HTERT RPE-1 (cell line): ENCODE measurements around the gene OLFML1.
"Not testable (repeated sequence)": the region's sequence is repeated elsewhere in the genome, so short reads cannot be mapped to it uniquely, and the experiment has no call there.

Experiments
- in situ Hi-C: fragments of 300-500 bp; cut with MboI; formaldehyde crosslinking; loops from 4 replicates; pipeline ENCODE4 v1.14.3; 2020; ENCODE audit warnings: low sequenced_read_pairs

OLFML1 gene

DNA sequence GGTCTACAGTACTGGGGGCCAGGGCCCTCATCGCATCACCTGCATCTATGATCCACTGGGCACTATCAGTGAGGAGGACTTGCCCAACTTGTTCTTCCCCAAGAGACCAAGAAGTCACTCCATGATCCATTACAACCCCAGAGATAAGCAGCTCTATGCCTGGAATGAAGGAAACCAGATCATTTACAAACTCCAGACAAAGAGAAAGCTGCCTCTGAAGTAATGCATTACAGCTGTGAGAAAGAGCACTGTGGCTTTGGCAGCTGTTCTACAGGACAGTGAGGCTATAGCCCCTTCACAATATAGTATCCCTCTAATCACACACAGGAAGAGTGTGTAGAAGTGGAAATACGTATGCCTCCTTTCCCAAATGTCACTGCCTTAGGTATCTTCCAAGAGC is 24.7 kb downstream of the OLFML1 start:
- in situ Hi-C loops, result no loop called here

DNA sequence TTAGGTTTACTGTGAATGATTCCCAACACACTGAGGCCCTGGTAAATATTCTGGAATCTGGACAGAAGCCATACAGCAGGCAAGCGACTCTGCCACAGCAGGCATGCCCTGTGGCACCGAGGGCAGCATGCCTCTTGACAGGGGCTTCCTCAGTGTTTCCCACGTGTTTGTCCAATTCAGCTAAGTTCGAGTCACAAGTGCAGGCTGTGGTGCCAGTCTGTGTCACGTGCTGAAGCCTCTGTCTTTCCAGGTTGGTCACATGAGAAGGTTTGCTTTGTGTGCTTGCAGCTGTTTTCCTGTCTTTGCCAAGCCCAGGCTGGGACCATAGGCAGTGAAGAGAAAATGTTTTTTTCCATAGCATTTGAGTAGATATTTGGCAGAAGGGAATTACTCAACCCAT is 26.1 kb downstream of the OLFML1 start:
- in situ Hi-C loops, result no loop called here

DNA sequence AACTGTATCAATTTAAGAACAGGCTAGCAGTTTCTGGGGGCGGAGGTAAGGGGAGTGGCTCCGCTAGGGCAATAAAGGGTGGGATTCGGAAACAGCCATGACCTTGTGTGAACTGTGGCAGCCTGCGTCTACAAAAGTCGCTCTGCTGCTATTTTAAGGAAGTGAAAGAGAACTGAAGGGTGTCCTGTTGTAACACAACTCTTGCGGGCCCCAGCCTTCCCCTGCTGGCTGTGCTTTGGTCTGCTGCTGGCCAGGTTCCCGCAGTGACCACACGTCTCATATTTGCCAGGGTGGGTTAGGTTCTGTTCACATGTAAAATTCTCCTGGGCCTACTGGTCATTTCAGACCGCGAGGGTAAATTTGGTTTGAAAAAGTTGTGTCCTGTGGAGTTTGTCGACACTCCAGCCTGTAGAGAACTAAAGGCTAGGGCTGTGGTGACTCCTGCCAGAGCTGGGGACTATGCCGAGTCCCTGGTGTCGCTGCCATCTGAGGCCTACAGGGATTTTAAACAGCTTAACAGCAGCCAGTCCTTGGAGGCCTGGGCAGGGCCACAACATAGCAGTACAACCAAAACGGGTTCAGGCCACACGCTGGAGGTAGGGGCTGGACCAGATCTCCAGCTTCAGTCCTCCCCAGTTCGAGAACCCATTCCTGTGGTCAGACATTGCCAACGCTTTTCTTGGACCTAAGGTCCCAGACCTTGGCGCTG is 27.4 kb downstream of the OLFML1 start:
- in situ Hi-C loops, result no loop called here

DNA sequence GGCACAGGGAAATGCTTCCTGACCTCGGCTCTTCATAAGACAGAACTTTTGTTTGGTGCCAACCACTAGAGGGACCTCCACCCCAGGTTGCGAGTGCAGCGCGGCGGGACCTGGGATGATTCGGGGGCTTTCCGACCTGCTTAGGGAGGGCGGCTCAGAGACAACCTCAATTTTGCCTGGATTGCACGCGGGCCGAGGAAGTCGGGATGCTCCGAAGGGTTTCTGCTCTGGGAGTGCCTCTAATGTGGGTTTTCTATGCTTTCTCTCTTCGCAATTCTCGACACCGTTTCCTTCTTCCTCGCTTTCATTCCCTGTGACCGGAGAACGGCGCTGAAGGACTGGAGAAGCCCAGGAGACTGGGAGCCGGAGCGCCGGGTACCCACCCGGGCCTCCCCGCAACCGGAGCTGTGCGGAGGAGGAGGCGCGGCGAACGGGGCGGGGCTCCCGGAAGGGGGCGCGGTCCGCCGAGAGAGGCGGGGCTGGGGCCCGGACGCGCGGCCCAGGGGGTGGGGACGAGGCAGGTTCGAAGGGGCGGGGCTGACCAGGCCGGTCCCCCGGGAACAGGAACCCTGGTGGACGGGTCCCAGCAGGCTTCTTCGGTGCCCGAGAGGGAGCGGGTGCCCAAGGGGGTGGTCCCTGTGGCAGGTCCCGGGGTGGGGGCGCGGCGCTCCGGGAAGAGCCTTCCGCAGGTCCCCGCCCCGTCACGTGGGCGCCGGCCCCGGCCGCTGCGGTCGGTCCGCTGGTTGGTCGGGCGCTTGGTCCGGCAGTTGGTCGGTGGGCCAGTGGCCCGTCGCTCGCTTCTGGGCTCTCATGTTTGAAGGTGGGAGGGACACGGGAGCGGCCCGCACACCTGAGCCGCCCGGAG is 28.2 kb downstream of the OLFML1 start, which contains the start of gene PPFIBP2:
PPFIBP2 (plus strand) TSS at position 766 of the 865 bp plus-strand sequence. CDS start 35,477 bp downstream, outside the sequence.
- in situ Hi-C loops, result no loop called here

DNA sequence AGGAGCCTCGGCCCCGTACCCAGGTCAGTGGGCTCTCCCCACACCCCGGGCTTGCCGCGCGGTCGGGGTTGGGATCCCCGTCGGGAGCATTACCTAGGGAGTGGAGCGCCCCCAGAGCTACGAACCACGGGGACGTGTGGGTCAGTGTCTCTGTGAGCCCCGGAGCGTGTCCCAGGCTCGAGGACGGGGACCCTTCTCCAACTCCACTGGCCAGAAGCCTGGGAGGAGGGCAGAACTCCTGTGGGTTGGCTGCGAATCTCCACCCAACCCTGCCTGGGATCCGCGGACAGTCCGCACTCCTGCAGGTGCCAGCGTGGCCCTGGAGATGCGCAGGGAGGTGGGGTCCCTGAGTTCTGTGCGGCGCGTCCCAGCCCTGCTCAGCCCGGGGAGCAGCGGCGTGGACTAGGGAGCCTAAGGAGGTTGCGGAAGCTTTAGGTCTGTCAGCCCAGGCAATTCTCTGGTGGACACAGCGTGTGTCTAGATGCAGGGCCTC is 28.8 kb downstream of the OLFML1 start:
- in situ Hi-C loops, result no loop called here

DNA sequence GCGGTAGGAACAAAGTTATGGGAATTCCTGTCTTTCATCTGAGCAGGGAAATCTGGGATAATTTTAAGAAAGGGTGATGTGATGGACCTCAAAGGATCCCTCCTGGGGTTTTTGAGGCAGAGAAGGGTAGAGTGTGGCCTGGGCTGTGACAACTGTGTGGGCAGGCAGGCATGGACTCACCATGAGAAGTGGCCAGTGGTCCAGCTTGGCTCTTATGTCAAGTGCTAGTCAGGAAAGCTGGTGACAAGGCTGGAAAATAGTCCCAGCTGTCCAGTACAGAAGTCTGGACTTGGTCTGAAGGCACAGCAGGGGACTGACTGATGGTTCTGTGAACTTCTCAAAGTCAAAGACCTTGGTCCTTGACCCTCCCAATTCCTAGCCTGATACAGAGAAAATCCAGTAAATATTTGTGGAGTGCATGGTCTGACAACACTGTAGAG is 30.2 kb downstream of the OLFML1 start:
- in situ Hi-C loops, result no loop called here

DNA sequence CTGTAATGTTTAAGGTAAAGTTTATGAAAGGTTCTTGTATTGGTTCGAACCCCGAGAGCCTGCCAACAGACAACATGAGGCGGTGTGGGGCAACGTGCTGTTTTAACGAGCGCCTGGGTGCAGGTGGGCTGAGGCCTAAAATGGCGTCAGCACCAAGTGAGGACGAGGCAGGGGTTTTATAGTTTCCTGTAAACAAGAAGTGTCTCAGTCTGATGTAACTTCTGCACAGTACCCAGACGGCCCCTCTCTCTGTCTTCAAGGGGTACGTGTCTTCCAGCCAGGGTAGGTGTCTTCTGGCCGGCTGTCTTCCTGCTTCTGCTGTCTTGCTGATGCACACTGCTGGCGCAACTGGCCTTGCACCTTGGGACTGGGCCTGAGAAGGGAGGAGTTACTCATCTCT is 31.2 kb downstream of the OLFML1 start:
- in situ Hi-C loops, result no loop called here

DNA sequence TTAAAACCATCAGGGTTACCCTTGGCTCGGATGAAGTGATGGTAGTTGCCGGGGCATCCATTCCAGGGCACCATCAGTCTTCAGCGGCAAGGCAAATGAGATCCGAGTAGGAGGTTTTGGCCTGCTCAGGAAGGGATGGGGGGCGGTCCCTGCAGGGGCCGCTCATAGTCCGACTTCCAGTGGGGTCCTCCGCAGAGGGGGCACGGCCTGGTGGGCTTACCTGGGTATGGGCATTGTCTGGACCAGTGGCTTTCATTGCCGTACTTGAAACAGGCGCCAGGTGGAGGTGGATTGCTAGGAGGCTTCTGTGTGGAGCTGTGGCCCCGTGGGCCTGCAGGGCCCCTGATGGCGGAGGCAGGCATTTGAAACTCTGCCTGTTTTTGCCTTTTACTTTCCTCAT is 32.4 kb downstream of the OLFML1 start:
- in situ Hi-C loops, result not testable (repeated sequence)

DNA sequence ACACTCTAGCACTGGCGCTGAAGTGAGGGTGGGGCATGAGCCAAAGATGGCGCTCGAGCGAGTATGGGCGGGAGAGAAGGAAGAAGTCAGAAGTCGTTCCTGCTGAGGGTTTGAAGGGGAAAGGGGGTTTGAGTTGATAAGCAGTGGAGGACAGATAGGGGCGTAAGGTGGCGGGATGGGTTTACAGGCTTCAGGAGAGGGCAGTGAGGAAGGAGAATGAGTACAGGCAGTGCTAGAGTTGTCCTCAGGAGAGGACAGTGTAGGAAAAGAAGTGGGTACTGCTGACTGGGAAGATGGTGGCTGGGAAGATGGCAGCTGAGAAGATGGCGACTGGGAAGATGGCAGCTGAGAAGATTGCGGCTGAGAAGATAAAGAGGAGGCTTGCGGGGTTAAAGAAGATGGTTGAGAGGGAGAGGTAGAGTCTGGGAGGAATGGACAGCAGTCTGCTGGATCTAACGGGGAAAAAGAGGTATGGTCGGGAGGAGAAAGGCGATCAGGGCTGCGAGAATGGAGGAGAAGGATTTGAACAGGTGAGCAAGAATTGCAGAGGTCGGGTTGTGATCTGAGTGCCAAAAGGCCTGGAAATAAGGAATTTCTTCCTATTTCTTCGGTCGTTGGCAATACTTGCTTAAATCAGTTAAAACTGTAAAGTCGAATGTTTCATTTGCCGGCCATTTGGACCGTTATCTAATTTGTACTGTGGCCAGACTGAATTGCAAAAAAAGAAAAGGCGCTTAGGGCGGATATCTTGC is 33.7 kb downstream of the OLFML1 start:
- in situ Hi-C loops, result no loop called here

DNA sequence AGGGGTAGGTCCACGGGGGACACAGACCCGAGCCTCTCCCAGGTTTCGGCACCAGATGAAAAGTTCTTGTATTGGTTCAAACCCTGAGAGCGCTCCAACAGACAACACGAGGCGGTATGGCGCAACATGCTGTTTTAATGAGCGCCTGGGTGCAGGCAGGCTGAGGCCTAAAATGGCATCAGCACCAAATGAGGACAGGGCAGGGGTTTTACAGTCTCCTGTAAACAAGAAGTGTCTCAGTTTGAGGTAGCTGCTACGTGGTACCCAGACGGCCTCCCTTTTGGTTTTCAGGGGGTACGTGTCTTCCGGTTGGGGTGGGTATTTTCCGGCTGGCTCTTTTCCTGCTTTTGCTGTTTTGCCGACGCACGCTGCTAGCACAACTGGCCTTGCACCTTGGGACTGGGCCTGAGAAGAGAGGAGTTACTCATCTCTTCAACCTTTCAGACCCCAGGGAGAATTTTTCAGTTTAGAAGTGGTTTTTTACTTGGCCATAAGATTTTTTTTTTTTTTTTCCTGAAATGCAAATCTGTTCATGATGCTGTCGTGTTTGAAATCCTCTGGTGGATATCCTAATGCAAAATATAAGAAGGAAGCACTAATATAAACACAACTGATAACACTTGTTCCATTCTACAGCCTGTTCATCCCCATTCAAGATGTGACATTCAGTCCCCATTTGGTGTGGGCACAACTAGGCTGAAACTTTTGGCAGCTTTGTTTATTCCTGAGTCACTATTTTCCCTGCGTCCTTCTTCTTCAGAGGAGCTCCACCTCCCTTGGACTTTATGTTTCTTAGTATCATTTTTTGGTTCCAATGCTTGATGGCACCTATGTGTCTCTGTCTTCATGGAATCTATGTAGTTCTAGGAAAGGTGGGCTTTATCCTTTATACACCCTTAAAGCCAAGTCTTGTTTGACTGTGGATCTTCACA is 35.0 kb downstream of the OLFML1 start:
- in situ Hi-C loops, result no loop called here

DNA sequence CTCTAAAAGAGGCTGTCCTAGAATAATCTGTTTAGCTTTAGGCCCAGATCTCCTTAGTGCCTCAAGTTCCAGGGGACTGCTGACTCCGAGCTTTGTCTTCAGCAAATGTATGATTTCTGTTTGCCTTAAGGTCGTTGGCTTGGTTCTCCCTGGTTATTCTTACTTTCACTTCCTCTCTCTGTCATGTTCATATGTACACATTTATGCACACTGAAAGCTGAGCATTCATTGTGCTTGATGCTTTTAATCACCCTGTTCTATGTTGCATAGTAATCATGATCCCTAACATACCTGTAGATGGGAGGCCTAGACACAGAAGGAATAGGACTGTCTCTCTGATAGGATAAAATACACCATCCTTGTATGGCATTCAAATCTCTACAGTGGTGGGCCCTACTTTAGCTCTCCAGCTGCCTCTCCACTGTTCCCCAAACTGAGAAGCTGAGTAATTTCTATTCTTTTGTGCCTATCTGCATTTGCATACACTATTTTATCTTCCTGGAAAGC is 35.7 kb downstream of the OLFML1 start:
- in situ Hi-C loops, result no loop called here

DNA sequence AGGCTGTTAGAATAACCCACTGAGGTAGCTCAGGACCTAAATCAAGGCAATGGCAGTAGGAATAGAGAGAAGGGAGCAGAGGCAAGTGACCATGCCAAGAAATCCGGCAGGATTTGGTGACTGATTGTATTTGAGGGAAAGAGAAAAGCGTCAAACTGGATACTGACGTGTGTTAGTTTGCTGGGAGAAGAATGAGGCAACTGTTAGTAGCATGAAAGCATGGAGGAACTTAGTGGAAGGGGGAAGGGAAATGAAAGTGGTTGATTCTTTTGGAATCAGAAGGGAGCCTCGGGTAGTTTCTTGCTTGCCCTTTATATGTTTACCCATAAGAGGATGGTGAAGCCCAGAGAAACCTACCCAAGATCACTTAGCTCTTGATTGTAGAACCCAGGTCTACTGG is 36.8 kb downstream of the OLFML1 start:
- in situ Hi-C loops, result no loop called here

DNA sequence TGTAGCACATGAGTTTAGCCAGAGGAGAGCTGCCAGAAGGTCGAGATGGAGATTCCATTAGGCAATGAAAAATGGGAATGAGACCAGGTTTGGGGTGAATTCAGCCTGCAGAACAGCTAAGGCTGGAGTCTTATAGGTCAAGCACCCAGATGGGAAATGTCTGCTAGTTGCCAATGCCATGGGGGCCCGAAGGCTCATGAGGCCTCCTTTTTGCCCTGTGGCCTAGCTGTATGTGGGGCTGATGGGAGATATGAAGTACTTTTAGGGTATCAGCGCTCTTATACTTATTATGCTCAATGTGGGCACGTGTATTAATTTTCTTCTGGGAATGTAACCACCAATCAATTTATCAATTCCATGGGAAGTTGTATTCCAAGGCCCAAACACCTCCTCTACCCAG is 37.2 kb downstream of the OLFML1 start:
- in situ Hi-C loops, result no loop called here

DNA sequence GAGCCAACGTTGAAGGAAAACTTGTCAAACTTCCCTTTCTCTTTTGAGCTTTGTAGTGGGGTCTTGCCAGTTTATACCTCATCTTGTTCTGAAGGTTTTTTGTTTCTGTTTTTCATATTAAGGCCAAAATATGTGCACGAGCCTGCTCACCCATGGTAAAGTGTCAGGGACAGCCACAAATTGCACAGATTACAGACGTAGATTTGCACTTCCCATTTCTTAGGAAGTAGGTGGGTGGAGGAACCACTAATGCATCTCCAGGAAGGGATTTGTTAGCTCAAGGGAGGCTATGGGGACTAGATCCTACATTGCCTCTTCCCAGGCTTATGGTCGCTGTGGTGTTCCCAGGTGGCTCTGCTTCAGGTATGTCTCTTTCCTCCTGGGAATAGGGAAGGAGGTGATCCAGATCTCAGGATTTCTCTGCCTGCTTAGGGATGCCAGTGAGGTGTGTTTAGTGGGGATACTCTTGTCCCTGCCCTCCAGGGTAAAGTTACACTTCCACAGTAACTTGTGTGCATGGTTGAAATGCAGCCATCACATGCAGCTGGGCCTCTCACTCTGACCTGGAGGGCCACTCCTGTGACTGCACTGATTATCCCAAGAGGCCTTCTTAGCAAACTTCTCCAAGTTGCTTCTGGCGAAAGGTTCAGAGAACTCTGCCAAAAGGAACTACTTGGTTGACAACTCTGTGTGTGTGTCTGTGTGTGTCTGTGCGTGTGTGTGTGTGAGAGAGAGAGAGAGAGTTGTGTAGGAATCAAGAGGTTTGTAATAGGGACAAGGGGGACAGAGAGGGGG is 38.3 kb downstream of the OLFML1 start:
- in situ Hi-C loops, result no loop called here

DNA sequence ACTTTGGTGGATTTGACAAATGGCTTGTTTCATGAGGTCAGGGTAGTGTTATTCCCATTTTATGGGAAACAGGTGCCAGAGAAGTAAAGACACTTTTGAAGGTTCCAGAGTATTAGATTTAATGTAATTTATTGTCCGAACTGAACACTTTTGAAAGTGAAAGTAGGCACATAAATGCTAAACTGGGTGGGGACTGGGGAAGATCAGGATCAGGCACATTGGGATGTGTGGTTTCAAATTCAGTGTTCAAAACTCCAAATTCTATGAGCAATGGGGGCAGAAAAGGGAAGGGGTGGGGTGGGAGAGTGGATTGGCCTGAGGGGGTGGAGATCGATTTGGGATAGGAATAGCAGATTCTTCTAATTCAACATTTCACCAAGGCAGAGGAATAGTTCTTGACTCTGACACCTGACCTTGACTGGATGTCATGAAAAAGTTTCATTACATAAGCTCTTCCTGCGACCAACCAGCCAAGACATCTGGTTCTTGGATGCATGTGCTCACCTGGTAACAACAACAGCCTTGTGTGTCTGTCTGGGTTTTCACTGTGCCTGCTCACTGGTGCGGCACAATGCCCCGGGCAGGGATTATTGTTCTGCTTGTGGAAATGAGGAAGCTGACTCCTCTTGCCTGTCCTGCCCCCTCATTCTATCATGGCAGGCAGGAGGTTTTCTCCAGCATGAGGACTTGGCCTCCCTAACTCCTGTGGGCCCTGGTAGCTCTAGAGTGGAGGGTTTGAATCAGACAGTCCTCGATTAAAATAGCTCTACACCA is 39.3 kb downstream of the OLFML1 start:
- in situ Hi-C loops, result no loop called here

DNA sequence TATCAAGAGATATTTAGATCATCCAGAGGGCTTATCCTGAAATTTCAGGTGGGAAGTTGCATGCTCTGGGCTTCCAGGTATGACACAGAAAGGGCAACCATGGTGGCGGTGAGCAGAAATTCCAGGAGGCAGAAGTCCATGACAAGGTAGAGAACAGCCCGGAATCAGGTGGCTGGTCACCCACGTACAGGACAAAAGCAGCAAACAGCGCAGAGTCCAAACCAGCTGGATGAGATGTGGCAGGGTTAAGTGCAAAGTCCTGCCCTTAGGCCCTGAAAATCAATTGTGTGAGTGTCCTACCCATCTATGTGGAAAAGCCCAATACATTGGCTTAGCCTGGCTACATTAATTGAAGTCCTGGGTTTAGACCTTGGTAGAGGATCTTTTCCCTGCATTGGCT is 40.1 kb downstream of the OLFML1 start:
- in situ Hi-C loops, result no loop called here

DNA sequence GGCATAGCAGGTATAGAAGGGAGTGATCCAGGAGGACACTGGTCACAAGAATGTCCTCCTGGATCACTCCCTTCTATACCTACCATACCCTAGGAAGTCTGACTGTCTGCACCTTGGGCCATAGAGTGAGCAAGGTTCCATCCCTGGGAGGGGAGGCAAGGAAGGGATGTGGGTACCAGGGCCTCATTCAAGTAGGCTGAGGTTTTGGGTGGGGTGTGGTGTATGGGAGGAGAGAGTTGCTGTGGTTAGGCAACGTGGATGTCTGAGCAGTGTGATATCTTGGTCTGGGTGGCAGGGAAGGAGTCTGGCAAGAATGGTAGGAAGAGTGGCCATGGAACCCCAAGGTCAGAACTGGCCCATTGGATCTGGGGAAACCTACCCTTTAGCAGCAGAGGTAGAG is 41.7 kb downstream of the OLFML1 start:
- in situ Hi-C loops, result no loop called here

DNA sequence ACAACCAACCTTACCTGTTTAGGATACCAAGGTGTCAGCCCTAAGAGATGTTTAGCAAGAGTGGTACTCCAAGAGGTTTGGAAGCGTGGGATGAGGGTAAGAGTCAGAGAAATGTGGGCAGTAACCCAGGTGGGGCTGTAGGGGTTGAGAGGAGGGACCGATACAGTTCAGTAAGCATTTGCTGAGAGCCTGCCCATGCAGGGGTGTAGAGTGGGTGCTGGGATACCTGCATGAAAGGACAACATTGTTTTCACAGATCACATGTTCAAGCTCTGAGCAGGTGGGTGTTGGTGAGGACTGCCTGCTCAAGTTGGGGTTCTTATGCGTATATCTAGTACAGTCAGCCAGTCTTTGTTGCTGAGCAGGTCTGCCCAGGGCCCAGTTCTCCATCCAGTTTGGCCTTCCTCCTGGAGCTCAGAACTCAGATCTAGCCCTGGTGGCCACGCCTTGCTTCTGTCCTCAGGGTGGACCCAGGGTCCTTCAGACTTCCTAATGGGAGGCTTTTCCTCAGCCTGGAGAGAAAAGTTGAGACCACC is 43.3 kb downstream of the OLFML1 start:
- in situ Hi-C loops, result no loop called here
